Spleen (tissue), 11 donors: Measurements from ENCODE around the gene TSKU. TPM values are rescaled to one million over a fixed set of nuclear protein-coding genes. Genes with fewer than 3 reads are reported as not detected.

Source experiments
- DNase-seq: peaks from one replicate; pipeline ENCODE4 v3.0.0-alpha.2; 2020
- H3K27ac ChIP-seq, 8 donors: fragments of 200-600 bp; sonication (generic) in 7 of 8; 1 replicate in 4 of 8; 2 replicates in 4 of 8; pipeline versions ENCODE4 v1.5.0 to v1.8.0; 2016 to 2021; ENCODE audit warnings: inconsistent platforms in 4 of 8, mild to moderate bottlenecking in 4 of 8, moderate library complexity in 1 of 8
- H3K27me3 ChIP-seq, 7 donors: fragments of 200-600 bp; sonication (generic) in 6 of 7; replicated peaks in 1 of 7; 1 replicate in 4 of 7; 2 replicates in 3 of 7; pipeline versions ENCODE4 v1.5.0 to v1.8.0; 2016 to 2021; ENCODE audit warnings: inconsistent platforms in 3 of 7, mild to moderate bottlenecking in 1 of 7
- H3K36me3 ChIP-seq, 6 donors: fragments of 200-600 bp; sonication (generic) in 5 of 6; 1 replicate in 4 of 6; 2 replicates in 2 of 6; pipeline versions ENCODE4 v1.5.0 to v1.8.0; 2016 to 2021; ENCODE audit warnings: inconsistent platforms in 2 of 6
- H3K4me1 ChIP-seq, 6 donors: fragments of 200-600 bp; sonication (generic) in 5 of 6; 1 replicate in 3 of 6; 2 replicates in 3 of 6; pipeline versions ENCODE4 v1.5.0 to v1.8.0; 2016 to 2021; ENCODE audit warnings: inconsistent platforms in 3 of 6
- H3K4me3 ChIP-seq, 8 donors: fragments of 200-600 bp; sonication (generic) in 7 of 8; 1 replicate in 4 of 8; 2 replicates in 4 of 8; pipeline versions ENCODE4 v1.5.0 to v1.8.0; 2016 to 2021; ENCODE audit warnings: inconsistent platforms in 4 of 8, mild to moderate bottlenecking in 4 of 8, moderate library complexity in 2 of 8
- H3K9me3 ChIP-seq, 8 donors: fragments of 200-600 bp; sonication (generic) in 7 of 8; 1 replicate in 4 of 8; 2 replicates in 4 of 8; pipeline versions ENCODE4 v1.5.0 to v1.8.0; 2016 to 2021; ENCODE audit warnings: inconsistent platforms in 4 of 8
- CTCF ChIP-seq, 11 experiments: fragments of 200-600 bp in 7 of 11; fragments of 450-650 bp in 4 of 11; sonication (generic) in 4 of 11; IDR thresholded peaks in 8 of 11; conservative IDR thresholded peaks in 3 of 11; 1 replicate in 7 of 11; 2 replicates in 4 of 11; pipeline versions ENCODE4 v1.4.0 to v1.8.0; 2016 to 2021; ENCODE audit warnings: antibody characterized with exemption in 11 of 11, inconsistent platforms in 4 of 11, mild to moderate bottlenecking in 1 of 11
- POLR2A ChIP-seq, 3 donors: fragments of 450-650 bp; IDR thresholded peaks; one replicate each; pipeline ENCODE4 v1.5.1; 2017; ENCODE audit warnings: antibody characterized with exemption in 3 of 3, mild to moderate bottlenecking in 1 of 3
- POLR2AphosphoS5 ChIP-seq, 3 donors: sonication (generic); formaldehyde crosslinking; IDR thresholded peaks; one replicate each; pipeline ENCODE4 v1.5.1; 2017; ENCODE audit warnings: antibody characterized with exemption in 3 of 3
- WGBS, 5 donors: extraction: QIAGEN DNeasy Blood & Tissue Kit in 3 of 5; methylation state at CpG; one replicate each; pipeline versions ENCODE4 v1.1.5 to v1.1.7; 2013 to 2018; 5-methylcytosine and 5-hydroxymethylcytosine counted together
- intact Hi-C: fragments of 100-400 bp; cut with DNase I; formaldehyde crosslinking; loops from one replicate; pipeline ENCODE4 v1.15.0; 2023; ENCODE audit warnings: low total_unique reads
- polyA plus RNA-seq, 3 donors: library from polyadenylated mRNA; stranded (reverse); fragments of 200-250 nt; gene quantifications; one replicate each; pipeline ENCODE4 v1.2.1, GENCODE V29; 2013
- total RNA-seq, 7 donors: library from RNA; depleted of rRNA in 3 of 7; stranded (reverse); fragments of >200 nt in 3 of 7; fragmentation: NEBNext Ultra II Directional in 4 of 7; extraction: Animal tissue kit (Norgen Biotek cat#: 25700) in 4 of 7; gene quantifications; one replicate each; pipeline versions ENCODE4 v1.1.0 to v1.2.1, GENCODE V29; 2016 to 2021
- donor health status: healthy with polysubstance abuse.
- donor health status: DM: no; HTN: no; CAD: no; lungs with moderate emphysema.
- donor health status: DM: no; HTN: no; CAD: no.
- donor health status: Bipolar disorder and iron deficiency.
- donor health status: healthy.
- donor health status: DM: no; HTN: no; CAD: no.
- donor health status: DM: yes; HTN: yes; CAD: no.

TSKU gene
- total and polyA plus RNA-seq, 10 donors: 1.1 to 18.6 (median 11.4) TPM

GRCh38 chr11:76786016-76786415, 2.9 kb downstream of the TSKU start:
- Histone ChIP-seq H3K36me3 (no peaks in the 10 kb centered on the region), H3K4me3 (no peak overlapping the region), H3K27me3 (peaks cover 0 to 46% (median 16%) of the 10 kb centered on the region in 7 donors), H3K27ac (no peak overlapping the region), H3K4me1 (peaks cover 0 to 67% (median 30%) of the 10 kb centered on the region in 6 donors), H3K9me3 (no peaks in the 10 kb centered on the region)
- no peak for TF ChIP-seq CTCF (IDR thresholded peaks at IDR 0.05 in 8 of 11, conservative IDR thresholded peaks at IDR 0.05 in 3 of 11)
- intact Hi-C loops: no loop called here
- 68 to 86% (median 82%) methylated on average over 6 of the region's 6 CpGs for WGBS, 5 donors
- peak; percentile 54 for DNase-seq

- Histone ChIP-seq H3K4me3 (no peak overlapping the region), H3K27ac (no peak overlapping the region), H3K36me3 (no peaks in the 10 kb centered on the region), H3K9me3 (no peaks in the 10 kb centered on the region), H3K4me1 (peaks cover 0 to 61% (median 30%) of the 10 kb centered on the region in 6 donors), H3K27me3 (peaks cover 0 to 41% (median 16%) of the 10 kb centered on the region in 7 donors)
- peak; percentile 50 for DNase-seq
- WGBS, 5 donors: 65 to 84% (median 74%) methylated on average over 3 to 4 of the region's 4 CpGs
- intact Hi-C loops: no loop called here
- no peak for TF ChIP-seq CTCF (IDR thresholded peaks at IDR 0.05 in 8 of 11, conservative IDR thresholded peaks at IDR 0.05 in 3 of 11)
- TF ChIP-seq POLR2A (IDR thresholded peaks at IDR 0.05): no peak
- TF ChIP-seq POLR2AphosphoS5 (IDR thresholded peaks at IDR 0.05): no peak
Measured at GRCh38 chr11:76786441-76787014, 3.4 kb downstream of the TSKU start.

GRCh38 chr11:76787271-76787670, 4.1 kb downstream of the TSKU start:
- Histone ChIP-seq H3K9me3 (no peaks in the 10 kb centered on the region), H3K36me3 (no peaks in the 10 kb centered on the region), H3K27ac (no peak overlapping the region), H3K4me1 (peaks cover 0 to 54% (median 27%) of the 10 kb centered on the region in 6 donors), H3K4me3 (no peak overlapping the region), H3K27me3 (peaks cover 0 to 34% (median 16%) of the 10 kb centered on the region in 7 donors)
- WGBS, 5 donors: 81 to 92% (median 85%) methylated on average over 4 of the region's 4 CpGs
- intact Hi-C loops: no loop called here
- no peak for TF ChIP-seq CTCF (IDR thresholded peaks at IDR 0.05 in 8 of 11, conservative IDR thresholded peaks at IDR 0.05 in 3 of 11)
- no peak for TF ChIP-seq POLR2AphosphoS5 (IDR thresholded peaks at IDR 0.05)
- TF ChIP-seq POLR2A (IDR thresholded peaks at IDR 0.05): no peak
- no peak for DNase-seq

- TF ChIP-seq POLR2AphosphoS5 (IDR thresholded peaks at IDR 0.05): no peak
- TF ChIP-seq CTCF (IDR thresholded peaks at IDR 0.05 in 8 of 11, conservative IDR thresholded peaks at IDR 0.05 in 3 of 11): no peak
- no peak for TF ChIP-seq POLR2A (IDR thresholded peaks at IDR 0.05)
- Histone ChIP-seq H3K27me3 (peaks cover 0 to 26% (median 16%) of the 10 kb centered on the region in 7 donors), H3K27ac (no peak overlapping the region), H3K9me3 (no peaks in the 10 kb centered on the region), H3K4me3 (no peak overlapping the region), H3K36me3 (no peaks in the 10 kb centered on the region), H3K4me1 (peaks cover 0 to 49% (median 24%) of the 10 kb centered on the region in 6 donors)
- intact Hi-C loops: no loop called here
- peak; percentile 56 for DNase-seq
- 65 to 80% (median 69%) methylated on average over 11 to 12 of the region's 12 CpGs for WGBS, 5 donors
Measured at GRCh38 chr11:76787911-76788596, 4.9 kb downstream of the TSKU start.
